ENCODE data around the gene MON2. TPM values are rescaled to one million over a fixed set of nuclear protein-coding genes. Genes with fewer than 3 reads are reported as not detected.

The MON2 gene
- total and polyA plus RNA-seq, 2 of the 8 experiments (the other 6 are each of a cell fraction or from before 2014, with no cell fraction given) = 3.8 to 21.8 TPM

DNA sequence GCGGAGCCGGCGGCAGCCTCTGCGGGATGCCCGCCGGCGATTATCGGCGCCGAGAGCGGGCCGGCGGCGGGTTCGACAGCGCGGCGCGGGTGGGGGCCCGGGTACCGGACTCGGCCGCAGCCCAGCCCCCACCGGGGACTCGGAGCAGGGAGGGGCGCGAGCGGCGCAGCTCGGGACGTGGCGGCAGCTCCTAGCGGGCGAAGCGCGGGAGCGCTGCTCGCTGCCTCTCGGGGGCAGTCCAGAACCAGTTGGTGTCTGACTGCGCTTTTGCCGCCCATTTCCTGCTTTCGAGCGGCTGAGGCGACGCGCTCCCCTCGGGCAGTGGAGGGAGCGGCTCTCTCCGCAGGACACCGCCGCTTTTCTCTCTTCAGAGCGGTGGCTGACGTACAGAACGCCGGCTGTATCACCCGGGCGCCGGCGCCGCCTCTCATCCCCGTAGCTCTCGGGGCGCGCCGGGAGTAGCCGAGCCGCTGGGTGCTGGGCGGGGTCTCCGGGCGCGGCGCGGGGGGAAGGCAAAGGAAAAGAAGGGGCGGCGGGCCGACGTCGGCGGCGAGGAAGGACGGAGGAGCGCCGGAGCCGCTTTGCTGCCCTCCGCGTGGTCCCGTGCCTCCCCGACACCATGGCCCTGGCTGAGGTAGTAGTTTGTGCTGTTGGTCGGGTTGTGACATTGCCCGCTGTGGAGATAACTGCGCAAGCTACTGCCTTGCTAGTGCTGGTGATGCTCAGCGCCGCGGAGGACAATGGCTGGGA lies 136.6 kb downstream of the MON2 start (continued):
- no peak for TF ChIP-seq CTBP2 (IDR thresholded peaks at IDR 0.05; ENCODE audit: borderline replicate concordance, insufficient read depth, insufficient read length, low read length)
- no peak for TF ChIP-seq SIRT6 (IDR thresholded peaks at IDR 0.05; ENCODE audit: low read length)
- TF ChIP-seq TAF1 (IDR thresholded peaks at IDR 0.05; ENCODE audit: low read depth, low read length) = no peak; the same call in none of the 2 replicates
- TF ChIP-seq CREB1 (IDR thresholded peaks at IDR 0.05) = no peak; the same call in 1 of the 2 replicates
- no peak for TF ChIP-seq CHD2 (IDR thresholded peaks at IDR 0.05; ENCODE audit: low read length)
- TF ChIP-seq SP2 (IDR thresholded peaks at IDR 0.05; ENCODE audit: low read length) = no peak
- TF ChIP-seq, protein P1, sequence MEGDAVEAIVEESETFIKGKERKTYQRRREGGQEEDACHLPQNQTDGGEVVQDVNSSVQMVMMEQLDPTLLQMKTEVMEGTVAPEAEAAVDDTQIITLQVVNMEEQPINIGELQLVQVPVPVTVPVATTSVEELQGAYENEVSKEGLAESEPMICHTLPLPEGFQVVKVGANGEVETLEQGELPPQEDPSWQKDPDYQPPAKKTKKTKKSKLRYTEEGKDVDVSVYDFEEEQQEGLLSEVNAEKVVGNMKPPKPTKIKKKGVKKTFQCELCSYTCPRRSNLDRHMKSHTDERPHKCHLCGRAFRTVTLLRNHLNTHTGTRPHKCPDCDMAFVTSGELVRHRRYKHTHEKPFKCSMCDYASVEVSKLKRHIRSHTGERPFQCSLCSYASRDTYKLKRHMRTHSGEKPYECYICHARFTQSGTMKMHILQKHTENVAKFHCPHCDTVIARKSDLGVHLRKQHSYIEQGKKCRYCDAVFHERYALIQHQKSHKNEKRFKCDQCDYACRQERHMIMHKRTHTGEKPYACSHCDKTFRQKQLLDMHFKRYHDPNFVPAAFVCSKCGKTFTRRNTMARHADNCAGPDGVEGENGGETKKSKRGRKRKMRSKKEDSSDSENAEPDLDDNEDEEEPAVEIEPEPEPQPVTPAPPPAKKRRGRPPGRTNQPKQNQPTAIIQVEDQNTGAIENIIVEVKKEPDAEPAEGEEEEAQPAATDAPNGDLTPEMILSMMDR (IDR thresholded peaks at IDR 0.05; ENCODE audit: control extremely low read depth in 1 of 3, insufficient read depth in 1 of 3, low read depth in 1 of 3, low read length in 3 of 3) = peak; percentile 45 to 62 (median 45)
- no peak for TF ChIP-seq TEAD4 (IDR thresholded peaks at IDR 0.05; ENCODE audit: low read depth, low read length)
- no peak for TF ChIP-seq TCF12 (IDR thresholded peaks at IDR 0.05; ENCODE audit: low read depth, low read length)
- TF ChIP-seq SRF (IDR thresholded peaks at IDR 0.05; ENCODE audit: low read depth, low read length) = no peak
- TF ChIP-seq KDM4A (IDR thresholded peaks at IDR 0.05; ENCODE audit: low read depth, low read length, severe bottlenecking) = peak; percentile 72
- TF ChIP-seq SUZ12 (IDR thresholded peaks at IDR 0.05; ENCODE audit: low read length) = no peak; the same call in 1 of the 2 replicates
- TF ChIP-seq POLR2A (IDR thresholded peaks at IDR 0.05; ENCODE audit: control extremely low read depth in 1 of 2, low read depth in 2 of 2, low read length in 2 of 2) = peak; percentile 24 to 49
- no peak for TF ChIP-seq KDM1A (IDR thresholded peaks at IDR 0.05; ENCODE audit: borderline replicate concordance, low read length)
- peak; percentile 61 for TF ChIP-seq PHF8 (conservative IDR thresholded peaks at IDR 0.05; ENCODE audit: low read depth, low read length)
- TF ChIP-seq MAFK (IDR thresholded peaks at IDR 0.05; ENCODE audit: low read depth, low read length) = no peak
- no peak for TF ChIP-seq NRF1 (IDR thresholded peaks at IDR 0.05; ENCODE audit: low read depth, low read length)
